ENCODE data around the gene ZDHHC18.
"Not testable (repeated sequence)": the region's sequence is repeated elsewhere in the genome, so short reads cannot be mapped to it uniquely, and the experiment has no call there.

The ZDHHC18 gene

GRCh38 chr1:26858160-26858559, 31.7 kb downstream of the ZDHHC18 start:
- DNase-seq (ENCODE audit: low spot score), result no peak

- no peak for DNase-seq (ENCODE audit: low spot score)
Observed at GRCh38 chr1:26858891-26859640, 32.6 kb downstream of the ZDHHC18 start.

GRCh38 chr1:26861286-26861701, 34.8 kb downstream of the ZDHHC18 start:
- no peak for DNase-seq (ENCODE audit: low spot score)

GRCh38 chr1:26861889-26862378, 35.4 kb downstream of the ZDHHC18 start:
- no peak for DNase-seq (ENCODE audit: low spot score)

- DNase-seq (ENCODE audit: low spot score), result peak; percentile 62
Observed at GRCh38 chr1:26862781-26863684, 36.5 kb downstream of the ZDHHC18 start, which contains the start of gene SFN. Gene SFN (plus strand): TSS chr1:26863149. CDS start chr1:26863213, 64 bp downstream.

- DNase-seq (ENCODE audit: low spot score), result no peak
Observed at GRCh38 chr1:26863685-26864077, 37.2 kb downstream of the ZDHHC18 start.

GRCh38 chr1:26864610-26865480, 38.4 kb downstream of the ZDHHC18 start:
- DNase-seq (ENCODE audit: low spot score), result peak; percentile 99

GRCh38 chr1:26873097-26873496, 46.6 kb downstream of the ZDHHC18 start:
- not testable (repeated sequence) for DNase-seq (ENCODE audit: low spot score)

- no peak for DNase-seq (ENCODE audit: low spot score)
Observed at GRCh38 chr1:26874896-26875295, 48.4 kb downstream of the ZDHHC18 start.

- no peak for DNase-seq (ENCODE audit: low spot score)
Observed at GRCh38 chr1:26877326-26877725, 50.8 kb downstream of the ZDHHC18 start.

GRCh38 chr1:26879793-26880192, 53.3 kb downstream of the ZDHHC18 start:
- no peak for DNase-seq (ENCODE audit: low spot score)

GRCh38 chr1:26881611-26882010, 55.1 kb downstream of the ZDHHC18 start:
- not testable (repeated sequence) for DNase-seq (ENCODE audit: low spot score)

- no peak for DNase-seq (ENCODE audit: low spot score)
Observed at GRCh38 chr1:26882696-26883463, 56.4 kb downstream of the ZDHHC18 start.

- DNase-seq (ENCODE audit: low spot score), result no peak
Observed at GRCh38 chr1:26887125-26887524, 60.6 kb downstream of the ZDHHC18 start.

- no peak for DNase-seq (ENCODE audit: low spot score)
Observed at GRCh38 chr1:26888231-26888630, 61.7 kb downstream of the ZDHHC18 start.

GRCh38 chr1:26889551-26890466, 63.3 kb downstream of the ZDHHC18 start, which contains the start of gene GPN2:
Gene GPN2 (minus strand): TSS chr1:26890283. CDS start chr1:26890096, 187 bp downstream.
- DNase-seq (ENCODE audit: low spot score), result peak; percentile 83

GRCh38 chr1:26890467-26890796, 63.9 kb downstream of the ZDHHC18 start:
- DNase-seq (ENCODE audit: low spot score), result no peak

GRCh38 chr1:26894263-26894662, 67.8 kb downstream of the ZDHHC18 start:
- DNase-seq (ENCODE audit: low spot score), result no peak

GRCh38 chr1:26897351-26897750, 70.9 kb downstream of the ZDHHC18 start:
- no peak for DNase-seq (ENCODE audit: low spot score)

All from ecto neural progenitor cell (in vitro differentiated cells).